GM18508 (cell line): Measurements from ENCODE around the gene MCOLN1.

Experiments used
- ATAC-seq: cut with Tn5 transposase; IDR thresholded peaks from one replicate; pipeline ENCODE4 v1.9.1; 2021; ENCODE audit warnings: moderate number of reproducible peaks; ENCODE audit not compliant: insufficient read depth, unreplicated experiment

MCOLN1 gene

DNA sequence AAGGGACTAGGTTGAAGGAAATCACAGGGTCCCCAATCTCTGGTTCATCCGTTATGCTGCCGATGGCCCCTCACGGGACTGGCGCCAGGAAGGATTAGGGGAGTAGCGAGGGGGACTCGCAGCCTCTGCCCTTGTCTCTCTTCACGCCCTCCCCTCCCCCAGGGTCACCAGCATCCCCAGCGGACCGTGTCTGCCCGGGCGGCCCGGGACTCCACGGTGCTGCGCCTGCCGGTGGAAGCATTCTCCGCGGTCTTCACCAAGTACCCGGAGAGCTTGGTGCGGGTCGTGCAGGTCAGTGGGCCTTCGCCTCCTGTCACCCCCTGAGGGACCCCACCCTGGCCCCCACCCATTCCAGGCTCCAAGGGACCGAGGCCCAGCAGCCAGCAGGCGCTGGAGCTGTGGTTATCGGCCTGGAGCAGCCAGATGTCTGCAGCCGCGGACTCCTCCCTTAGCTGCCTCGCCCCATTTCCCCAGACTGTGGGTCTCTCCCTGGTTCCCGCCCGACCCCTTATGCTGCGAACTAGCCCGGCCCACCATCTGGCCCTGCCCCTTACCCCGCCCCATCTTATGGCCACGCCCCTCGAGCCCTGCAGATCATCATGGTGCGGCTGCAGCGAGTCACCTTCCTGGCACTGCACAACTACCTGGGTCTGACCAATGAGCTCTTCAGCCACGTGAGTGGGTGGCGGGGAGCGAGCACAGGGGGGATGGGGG is 18.5 kb downstream of the MCOLN1 start:
- no peak for ATAC-seq

DNA sequence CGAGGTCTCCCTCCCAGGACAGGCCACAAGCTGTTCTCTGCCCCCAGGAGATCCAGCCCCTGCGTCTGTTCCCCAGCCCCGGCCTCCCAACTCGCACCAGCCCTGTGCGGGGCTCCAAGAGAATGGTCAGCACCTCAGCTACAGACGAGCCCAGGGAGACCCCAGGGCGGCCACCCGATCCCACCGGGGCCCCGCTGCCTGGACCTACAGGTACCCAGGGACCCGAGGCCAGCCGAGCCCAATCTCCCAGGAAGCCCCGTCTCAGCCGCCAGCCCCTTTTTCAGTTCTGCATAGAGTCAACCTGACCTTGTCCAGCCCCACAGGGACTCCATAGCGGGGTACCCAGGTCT is 19.0 kb downstream of the MCOLN1 start:
- no peak for ATAC-seq

DNA sequence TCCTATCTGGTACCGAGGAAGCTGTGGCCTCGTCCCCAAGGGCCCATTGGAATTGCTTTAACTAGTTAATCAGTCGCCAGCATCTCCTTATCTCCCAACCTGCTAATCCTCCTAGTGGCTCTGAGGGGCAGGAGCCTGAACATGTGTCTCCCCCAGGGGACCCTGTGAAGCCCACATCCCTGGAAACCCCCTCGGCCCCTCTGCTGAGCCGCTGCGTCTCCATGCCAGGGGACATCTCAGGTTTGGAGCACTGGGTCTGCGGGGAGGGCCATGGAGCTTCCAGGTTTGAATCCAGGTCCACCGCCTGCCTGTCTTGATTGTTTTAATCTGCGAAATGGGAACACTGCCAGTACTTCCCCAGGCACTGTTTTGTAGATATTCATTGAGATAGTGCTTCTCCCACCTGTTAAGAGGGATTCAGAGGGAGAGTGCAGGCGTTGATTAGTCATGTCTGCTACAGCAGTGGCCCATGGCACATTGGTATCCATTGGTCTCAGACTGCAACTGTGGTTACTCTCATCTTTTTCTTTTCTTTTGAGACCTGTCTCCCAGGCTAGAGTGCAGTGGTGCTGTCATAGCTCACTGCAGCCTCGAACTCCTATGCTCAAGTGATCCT is 19.5 kb downstream of the MCOLN1 start:
- ATAC-seq, result no peak

DNA sequence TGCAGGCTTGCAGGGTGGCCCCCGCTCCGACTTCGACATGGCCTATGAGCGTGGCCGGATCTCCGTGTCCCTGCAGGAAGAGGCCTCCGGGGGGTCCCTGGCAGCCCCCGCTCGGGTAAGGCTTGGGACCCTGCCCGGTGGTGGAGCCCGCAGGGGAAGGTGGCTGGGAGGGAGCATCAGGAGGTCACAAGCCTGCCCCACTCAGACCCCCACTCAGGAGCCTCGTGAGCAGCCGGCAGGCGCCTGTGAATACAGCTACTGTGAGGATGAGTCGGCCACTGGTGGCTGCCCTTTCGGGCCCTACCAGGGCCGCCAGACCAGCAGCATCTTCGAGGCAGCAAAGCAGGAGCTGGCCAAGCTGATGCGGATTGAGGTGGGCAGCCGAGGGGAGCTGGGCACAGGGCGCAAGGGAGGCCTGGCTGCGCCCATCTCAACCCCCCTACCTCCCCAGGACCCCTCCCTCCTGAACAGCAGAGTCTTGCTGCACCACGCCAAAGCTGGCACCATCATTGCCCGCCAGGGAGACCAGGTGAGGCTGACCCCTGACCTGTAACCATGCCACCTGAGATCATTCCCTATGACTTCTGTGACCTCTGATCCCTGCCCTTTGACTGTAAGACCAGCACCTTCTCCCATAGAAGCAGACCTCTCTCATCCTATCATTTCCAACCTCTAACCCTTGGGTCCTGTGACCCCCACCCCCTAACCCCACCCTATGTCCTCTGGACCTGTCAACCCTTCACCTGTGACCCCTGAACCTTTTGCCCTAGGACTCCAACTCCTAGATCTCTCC is 20.3 kb downstream of the MCOLN1 start:
- no peak for ATAC-seq

DNA sequence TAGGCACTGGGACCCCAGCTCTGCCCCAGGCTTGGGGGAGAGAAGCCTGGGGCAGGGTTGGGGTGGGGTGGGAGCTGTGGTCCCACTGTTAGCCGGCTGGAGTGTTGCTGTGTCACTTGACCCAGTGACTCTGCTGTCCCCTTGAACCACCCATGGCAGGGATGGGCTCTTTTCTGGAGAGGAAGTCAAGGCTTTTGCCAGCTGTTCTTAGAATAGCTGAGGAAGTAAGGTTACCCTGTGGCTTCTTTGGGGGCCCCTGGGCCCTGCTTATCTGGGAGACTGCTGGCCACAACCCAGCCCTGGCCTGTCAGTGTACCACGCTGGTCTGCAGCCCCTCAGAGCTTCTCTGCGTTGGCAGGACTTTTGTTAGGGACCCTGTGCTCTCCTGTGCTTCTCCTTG is 22.2 kb downstream of the MCOLN1 start:
- no peak for ATAC-seq

DNA sequence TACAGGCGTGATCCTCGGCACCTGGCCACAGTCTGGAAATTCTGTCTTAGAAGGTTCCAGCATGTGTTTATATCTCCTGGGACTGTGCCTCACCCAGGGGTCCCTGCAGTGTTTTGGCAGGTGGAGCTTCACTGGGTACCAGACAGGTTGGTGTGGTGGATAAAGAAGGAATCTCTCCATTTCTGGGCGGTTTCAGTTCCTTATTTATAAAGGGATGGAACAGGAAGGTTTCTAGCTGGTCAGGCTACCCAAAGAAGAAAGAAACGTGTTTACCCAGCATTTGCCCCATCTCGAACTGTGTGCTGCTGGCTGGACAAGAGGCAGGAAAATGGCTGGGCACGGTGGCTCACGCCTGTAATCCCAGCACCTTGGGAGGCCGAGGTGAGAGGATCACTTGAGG is 22.9 kb downstream of the MCOLN1 start:
- ATAC-seq, result no peak

DNA sequence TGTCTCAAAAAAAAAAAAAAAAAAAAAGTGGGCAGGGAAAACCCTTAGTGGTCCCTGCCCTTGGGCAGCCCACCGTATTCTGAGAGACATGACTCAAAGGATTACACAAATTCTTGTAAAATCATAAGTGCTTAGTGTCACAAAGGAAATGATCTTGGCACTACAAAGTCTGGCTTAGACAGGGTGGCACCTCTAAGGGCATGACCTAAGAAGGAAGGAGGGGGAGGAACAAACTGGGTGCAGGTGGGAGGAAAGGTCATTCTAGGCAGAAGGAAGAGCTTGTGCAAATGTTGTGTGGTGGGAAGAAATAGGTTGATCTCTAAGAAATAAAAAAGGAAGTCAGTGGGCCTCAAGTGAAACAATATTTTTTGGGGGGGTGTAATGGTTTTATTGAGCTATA is 23.5 kb downstream of the MCOLN1 start:
- no peak for ATAC-seq

DNA sequence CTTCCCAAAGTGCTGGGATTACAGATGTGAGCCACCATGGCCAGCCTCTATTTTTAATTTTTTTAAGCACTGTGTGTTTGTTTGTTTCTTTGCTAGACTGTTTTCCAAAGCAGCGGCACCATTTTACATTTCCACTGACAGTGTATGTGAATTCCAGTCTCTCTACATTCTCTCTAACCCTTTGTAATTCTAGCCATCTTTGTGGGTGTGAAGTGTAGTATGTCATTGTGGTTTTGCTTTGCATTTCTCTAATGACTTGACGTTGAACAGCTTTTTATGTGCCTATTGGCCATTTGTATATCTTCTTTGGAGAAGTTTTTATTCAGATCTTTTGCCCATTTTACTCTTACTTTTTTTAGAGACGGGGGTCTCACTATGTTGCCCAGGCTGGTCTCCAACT is 24.7 kb downstream of the MCOLN1 start:
- ATAC-seq, result no peak

DNA sequence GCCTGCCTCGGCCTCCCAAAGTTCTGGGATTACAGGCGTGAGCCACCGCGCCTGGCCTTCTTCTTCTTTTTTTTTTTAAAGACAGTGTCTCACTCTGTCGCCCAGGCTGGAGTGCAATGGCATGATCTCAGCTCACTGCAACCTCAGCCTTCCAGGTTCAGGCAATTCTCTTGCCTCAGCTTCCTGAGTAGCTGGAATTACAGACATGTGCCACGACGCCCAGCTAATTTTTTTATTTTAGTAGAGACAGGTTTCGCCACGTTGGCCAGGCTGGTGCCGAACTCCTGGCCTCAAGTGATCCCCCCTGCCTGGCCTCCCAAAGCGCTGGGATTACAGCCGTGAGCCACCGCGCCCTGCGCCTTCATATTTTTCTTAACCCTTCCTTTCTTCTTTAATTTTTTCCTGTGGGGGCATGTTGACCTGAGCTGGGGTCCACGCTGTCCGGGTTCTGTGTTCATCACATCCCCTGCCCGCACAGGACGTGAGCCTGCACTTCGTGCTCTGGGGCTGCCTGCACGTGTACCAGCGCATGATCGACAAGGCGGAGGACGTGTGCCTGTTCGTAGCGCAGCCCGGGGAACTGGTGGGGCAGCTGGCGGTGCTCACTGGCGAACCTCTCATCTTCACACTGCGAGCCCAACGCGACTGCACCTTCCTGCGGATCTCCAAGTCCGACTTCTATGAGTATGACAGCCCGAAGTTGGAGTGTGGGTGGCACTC is 27.2 kb downstream of the MCOLN1 start:
- no peak for ATAC-seq

DNA sequence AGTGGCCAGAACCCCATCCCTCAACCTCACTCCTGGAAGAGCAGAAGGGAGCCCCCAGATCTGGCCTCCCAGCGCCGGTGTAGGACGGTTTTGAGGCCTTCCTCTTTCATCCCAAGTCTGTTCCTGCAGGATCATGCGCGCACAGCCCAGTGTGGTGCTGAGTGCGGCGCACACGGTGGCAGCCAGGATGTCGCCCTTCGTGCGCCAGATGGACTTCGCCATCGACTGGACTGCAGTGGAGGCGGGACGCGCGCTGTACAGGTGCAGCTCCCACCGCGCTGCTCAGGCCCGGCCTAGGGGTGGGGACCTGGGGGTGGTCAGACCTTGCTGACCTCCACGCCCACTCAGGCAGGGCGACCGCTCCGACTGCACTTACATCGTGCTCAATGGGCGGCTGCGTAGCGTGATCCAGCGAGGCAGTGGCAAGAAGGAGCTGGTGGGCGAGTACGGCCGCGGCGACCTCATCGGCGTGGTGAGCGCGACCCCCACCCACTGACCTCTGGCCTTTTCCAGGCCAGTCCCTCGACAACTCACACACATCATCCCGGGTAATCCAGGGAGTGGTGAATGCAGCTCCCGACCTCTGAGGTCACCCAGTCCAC is 27.8 kb downstream of the MCOLN1 start:
- no peak for ATAC-seq

DNA sequence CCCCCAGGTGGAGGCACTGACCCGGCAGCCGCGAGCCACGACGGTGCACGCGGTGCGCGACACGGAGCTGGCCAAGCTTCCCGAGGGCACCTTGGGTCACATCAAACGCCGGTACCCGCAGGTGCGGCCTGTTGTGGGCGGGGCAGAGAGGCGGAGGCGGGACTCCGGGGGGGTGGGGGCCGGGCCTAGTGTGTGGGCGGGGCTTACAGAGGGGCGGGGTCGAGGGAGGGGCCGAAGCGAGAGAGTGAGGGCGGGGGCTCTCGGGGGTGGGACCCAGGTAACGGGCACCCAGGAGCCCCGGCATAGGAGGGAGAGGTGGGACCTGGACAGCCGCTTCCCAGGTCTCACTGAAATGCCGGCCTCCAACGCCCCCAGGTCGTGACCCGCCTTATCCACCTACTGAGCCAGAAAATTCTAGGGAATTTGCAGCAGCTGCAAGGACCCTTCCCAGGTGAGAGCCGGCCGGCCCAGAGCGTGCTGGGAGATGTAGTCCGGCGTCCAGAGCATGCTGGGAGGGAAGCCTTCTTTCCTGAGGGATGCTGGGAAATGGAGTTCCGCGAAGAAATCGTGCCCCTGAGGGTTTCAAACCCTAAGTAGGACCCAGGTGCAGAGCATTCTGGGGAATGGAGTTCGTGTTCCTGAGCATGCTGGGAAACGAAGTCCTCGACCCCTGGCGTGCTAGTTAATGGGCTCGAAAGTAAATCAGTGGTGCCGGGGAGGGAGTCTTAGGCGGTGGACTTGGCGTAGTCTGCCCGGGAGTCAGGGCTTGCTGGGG is 28.8 kb downstream of the MCOLN1 start:
- ATAC-seq, result no peak

DNA sequence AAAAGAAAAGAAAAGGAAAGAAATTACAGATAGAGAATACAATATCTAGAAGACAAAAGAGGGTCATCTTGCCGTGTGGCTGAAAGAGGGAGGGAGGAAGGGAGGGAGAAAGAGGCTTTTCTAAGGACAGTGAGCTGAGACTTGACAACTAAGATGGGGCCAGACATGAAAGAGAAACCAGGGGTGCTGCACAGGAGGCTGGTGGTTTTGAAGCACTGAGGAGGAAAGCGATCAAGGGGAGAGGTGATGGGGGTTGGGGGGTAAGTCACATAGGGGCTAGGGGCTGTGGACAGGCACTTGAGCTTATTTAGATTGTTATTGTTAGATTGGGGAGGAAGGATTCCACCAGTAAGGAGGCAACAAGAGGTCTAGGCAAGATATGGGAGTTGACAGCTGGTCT is 30.4 kb downstream of the MCOLN1 start:
- ATAC-seq, result no peak

DNA sequence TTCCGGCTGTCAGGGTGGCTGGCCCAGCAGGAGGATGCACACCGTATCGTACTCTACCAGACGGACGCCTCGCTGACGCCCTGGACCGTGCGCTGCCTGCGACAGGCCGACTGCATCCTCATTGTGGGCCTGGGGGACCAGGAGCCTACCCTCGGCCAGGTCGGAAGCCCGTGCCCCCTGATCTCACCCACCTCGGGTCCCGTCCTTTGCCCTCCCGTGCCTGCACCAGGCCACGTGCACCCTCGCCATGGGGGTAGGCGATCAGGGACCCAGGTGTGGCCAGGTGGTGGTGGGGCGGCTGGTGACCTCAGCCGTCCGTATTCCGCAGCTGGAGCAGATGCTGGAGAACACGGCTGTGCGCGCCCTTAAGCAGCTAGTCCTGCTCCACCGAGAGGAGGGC is 32.1 kb downstream of the MCOLN1 start:
- no peak for ATAC-seq

DNA sequence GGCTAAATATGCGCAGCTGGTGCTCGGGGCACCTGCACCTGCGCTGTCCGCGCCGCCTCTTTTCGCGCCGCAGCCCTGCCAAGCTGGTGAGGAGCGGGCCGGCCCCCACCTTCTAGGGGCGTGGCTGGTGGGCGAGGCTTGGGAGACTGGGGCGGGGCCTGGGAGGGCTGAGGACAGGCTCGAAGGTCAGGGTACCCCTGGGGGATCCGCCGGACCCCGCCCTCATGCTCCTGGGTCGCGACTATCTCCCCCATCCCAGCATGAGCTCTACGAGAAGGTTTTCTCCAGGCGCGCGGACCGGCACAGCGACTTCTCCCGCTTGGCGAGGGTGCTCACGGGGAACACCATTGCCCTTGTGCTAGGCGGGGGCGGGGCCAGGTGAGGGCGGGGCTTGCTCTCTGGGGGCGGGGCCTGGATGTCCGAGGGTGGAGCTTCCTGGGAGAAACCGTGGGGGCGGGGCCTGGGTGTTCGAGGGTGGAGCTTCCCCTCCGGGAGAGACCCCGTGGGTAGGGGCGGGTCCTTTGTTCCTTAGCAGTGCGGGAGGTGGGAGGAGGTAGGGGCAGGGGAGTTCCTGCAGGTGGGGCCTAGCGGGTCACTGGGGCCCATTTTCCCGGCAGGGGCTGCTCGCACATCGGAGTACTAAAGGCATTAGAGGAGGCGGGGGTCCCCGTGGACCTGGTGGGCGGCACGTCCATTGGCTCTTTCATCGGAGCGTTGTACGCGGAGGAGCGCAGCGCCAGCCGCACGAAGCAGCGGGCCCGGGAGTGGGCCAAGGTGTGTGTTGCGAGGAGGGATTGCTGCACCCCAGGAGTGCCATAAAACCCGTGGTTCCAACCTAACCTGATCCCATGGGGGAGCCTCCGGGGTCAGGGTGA is 32.8 kb downstream of the MCOLN1 start:
- ATAC-seq, result no peak

DNA sequence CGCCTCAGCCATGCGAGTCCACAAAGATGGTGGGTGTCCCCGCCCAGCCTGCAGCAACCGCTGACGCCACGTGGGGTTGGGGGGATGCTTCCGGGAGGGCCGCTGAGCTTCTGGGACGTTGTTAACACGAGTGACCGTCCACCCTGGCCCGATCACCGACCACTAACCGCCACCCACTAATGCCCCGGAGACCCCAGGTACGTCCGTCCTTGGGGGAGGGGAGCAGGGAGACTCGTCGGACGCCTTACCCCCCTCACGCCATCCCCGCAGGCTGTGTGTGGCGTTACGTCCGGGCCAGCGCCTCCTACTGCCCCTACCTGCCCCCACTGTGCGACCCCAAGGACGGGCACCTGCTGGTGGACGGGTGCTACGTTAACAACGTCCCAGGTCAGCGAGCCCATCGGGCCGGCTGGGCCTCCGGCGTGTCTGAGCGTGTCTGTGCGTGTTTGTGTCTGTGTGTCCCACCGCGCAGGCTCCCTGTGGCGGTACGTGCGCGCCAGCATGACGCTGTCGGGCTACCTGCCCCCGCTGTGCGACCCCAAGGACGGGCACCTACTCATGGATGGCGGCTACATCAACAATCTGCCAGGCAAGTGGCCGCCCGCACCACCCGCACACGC is 34.4 kb downstream of the MCOLN1 start:
- ATAC-seq, result no peak

DNA sequence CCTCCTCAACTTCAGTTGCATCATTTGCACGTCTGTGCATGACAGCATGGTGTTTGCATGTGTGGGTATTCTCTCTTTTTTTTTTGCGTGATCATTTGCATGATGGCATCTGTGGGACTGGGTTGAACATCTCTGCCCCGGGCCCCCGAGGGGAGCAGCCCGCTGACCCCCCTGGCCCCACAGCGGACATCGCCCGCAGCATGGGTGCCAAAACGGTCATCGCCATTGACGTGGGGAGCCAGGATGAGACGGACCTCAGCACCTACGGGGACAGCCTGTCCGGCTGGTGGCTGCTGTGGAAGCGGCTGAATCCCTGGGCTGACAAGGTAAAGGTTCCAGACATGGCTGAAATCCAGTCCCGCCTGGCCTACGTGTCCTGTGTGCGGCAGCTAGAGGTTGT is 36.2 kb downstream of the MCOLN1 start:
- no peak for ATAC-seq

DNA sequence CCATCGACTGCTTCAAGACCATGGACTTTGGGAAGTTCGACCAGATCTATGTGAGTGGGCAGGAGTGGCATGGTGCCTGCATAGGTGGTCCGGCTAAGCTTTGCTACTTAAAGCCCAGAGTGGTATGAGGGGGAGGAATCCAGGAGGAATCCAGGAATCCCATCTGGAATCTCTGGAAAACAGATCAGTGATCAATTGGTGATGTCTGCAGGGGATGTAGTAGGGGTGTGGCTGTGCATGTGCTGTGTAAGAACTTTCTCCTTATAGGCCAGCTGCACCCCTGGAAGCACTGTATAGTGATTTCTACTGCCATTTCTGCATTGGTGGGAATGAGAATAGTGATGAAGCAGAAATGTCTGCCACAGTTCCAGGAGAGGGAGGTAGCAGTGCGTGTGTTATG is 36.7 kb downstream of the MCOLN1 start:
- ATAC-seq, result no peak

DNA sequence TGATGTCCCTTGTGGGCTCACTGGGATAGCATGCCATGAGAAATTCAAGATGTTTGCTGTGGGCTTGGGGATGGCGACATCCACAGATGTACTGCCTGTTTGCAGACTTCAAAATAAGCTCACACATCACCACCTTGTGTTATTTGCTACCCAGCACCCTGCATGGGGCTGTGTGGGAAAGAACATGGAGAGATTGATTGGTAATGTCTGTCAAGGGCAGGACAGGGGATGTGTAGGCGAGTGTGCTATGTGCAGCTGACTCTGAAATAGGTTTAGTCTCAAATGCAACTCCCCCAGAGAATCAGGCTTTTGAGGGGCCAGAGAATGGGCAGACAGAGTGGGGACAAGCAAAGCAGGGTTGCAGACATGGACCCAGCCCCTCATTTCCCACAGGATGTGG is 37.8 kb downstream of the MCOLN1 start:
- ATAC-seq, result no peak

DNA sequence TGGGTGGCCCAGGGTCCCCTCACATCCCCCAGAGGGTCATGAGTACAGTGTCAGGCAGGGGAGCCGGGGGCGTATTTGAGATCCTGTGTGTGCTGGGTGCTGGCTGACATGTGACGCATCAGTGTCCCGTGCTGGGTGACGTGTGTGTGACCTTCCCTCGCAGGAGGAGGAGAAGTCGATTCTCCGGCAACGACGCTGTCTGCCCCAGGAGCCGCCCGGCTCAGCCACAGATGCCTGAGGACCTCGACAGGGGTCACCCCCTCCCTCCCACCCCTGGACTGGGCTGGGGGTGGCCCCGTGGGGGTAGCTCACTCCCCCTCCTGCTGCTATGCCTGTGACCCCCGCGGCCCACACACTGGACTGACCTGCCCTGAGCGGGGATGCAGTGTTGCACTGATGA is 38.9 kb downstream of the MCOLN1 start:
- no peak for ATAC-seq
